IMR-90 (cell line): ENCODE data around the gene STRA6. TPM values are rescaled to one million over a fixed set of nuclear protein-coding genes. Genes with fewer than 3 reads are reported as not detected.

Source experiments
- ATAC-seq: fragments of 200-7000 bp; cut with Tn5 transposase; 2 replicates; pipeline ENCODE4 v1.9.1; 2020; ENCODE audit warnings: low read depth, mild to moderate bottlenecking, moderate library complexity
- BruUV-seq: library from RNA; stranded (reverse); fragments of 400-500 nt; replicated peaks from 2 replicates; lab custom pipeline; 2021; lab: Mats Ljungman, UMichigan
- CTCF ChIA-PET: fragments of 300-600 bp; formaldehyde crosslinking; extraction: SDS; loops from one replicate; lab custom pipeline; 2021; ENCODE audit warnings: antibody characterized with exemption; lab: Yijun Ruan, JAX
- POLR2A ChIA-PET: fragments of 300-600 bp; sonication (Branson Sonifier 250); formaldehyde crosslinking; loops from one replicate; lab custom pipeline; 2022; ENCODE audit warnings: antibody characterized with exemption; ENCODE audit not compliant: unreplicated experiment; lab: Charles Lee
- DNase-seq: peaks from one replicate; pipeline ENCODE4 v3.0.0; 2013
- H2AFZ ChIP-seq: replicated peaks from 2 replicates; pipeline ENCODE3; 2013; ENCODE audit warnings: low read length, mild to moderate bottlenecking; ENCODE audit not compliant: poor library complexity
- H2AK5ac ChIP-seq: 2 replicates; pipeline ENCODE4 v1.6.1; 2013; ENCODE audit warnings: low read depth, low read length, inconsistent platforms
- H2AK9ac ChIP-seq: replicated peaks from 2 replicates; pipeline ENCODE3; 2013; ENCODE audit warnings: mild to moderate bottlenecking, low read depth, low read length, moderate library complexity; ENCODE audit not compliant: poor library complexity
- H2BK120ac ChIP-seq: 2 replicates; pipeline ENCODE4 v1.6.1; 2013; ENCODE audit warnings: low read depth, low read length, inconsistent platforms
- H2BK15ac ChIP-seq: 3 replicates; pipeline ENCODE4 v1.6.1; 2013; ENCODE audit warnings: low read depth, low read length, inconsistent platforms
- H2BK20ac ChIP-seq: 2 replicates; pipeline ENCODE4 v1.6.1; 2013; ENCODE audit warnings: low read depth, mild to moderate bottlenecking, inconsistent platforms, low read length, moderate library complexity
- H2BK5ac ChIP-seq: 2 replicates; pipeline ENCODE4 v1.6.1; 2013; ENCODE audit warnings: mild to moderate bottlenecking, low read depth, low read length, inconsistent platforms; ENCODE audit not compliant: poor library complexity, severe bottlenecking
- H3K14ac ChIP-seq: replicated peaks from 2 replicates; pipeline ENCODE4 v1.6.1; 2013; ENCODE audit warnings: low read depth, low read length, inconsistent platforms
- H3K18ac ChIP-seq: 2 replicates; pipeline ENCODE4 v1.6.1; 2013; ENCODE audit warnings: low read depth, low read length, control low read depth
- H3K23ac ChIP-seq: 2 replicates; pipeline ENCODE4 v1.6.1; 2013; ENCODE audit warnings: low read depth, low read length, inconsistent platforms
- H3K27ac ChIP-seq: 2 replicates; pipeline ENCODE4 v1.5.1; 2013; ENCODE audit warnings: mild to moderate bottlenecking, control low read depth, low read length; ENCODE audit not compliant: insufficient read depth
- H3K27me3 ChIP-seq: 2 replicates; pipeline ENCODE4 v1.6.1; 2013; ENCODE audit warnings: low read length; ENCODE audit not compliant: control insufficient read depth, insufficient read depth
- H3K36me3 ChIP-seq: 2 replicates; pipeline ENCODE4 v1.6.1; 2013; ENCODE audit warnings: low read length, mixed read lengths; ENCODE audit not compliant: control insufficient read depth, insufficient read depth
- H3K4ac ChIP-seq: 2 replicates; pipeline ENCODE4 v1.6.1; 2013; ENCODE audit warnings: low read depth, low read length, inconsistent platforms
- H3K4me1 ChIP-seq: 2 replicates; pipeline ENCODE4 v1.6.1; 2013; ENCODE audit warnings: low read length, mixed read lengths; ENCODE audit not compliant: control insufficient read depth, insufficient read depth
- H3K4me2 ChIP-seq: 2 replicates; pipeline ENCODE4 v1.6.1; 2013; ENCODE audit warnings: low read depth, mild to moderate bottlenecking, control low read depth, low read length, moderate library complexity
- H3K4me3 ChIP-seq: 2 replicates; pipeline ENCODE4 v1.5.1; 2013; ENCODE audit warnings: low read depth, mild to moderate bottlenecking, control low read depth, low read length, moderate library complexity; ENCODE audit not compliant: insufficient read depth
- H3K56ac ChIP-seq: 2 replicates; pipeline ENCODE4 v1.6.1; 2013; ENCODE audit warnings: low read length, inconsistent platforms; ENCODE audit not compliant: insufficient read depth; ENCODE audit errors: extremely low read depth
- H3K79me1 ChIP-seq, 2 experiments: 2 replicates each; pipeline ENCODE4 v1.6.1; 2013; ENCODE audit warnings: low read length in 2 of 2, inconsistent platforms in 1 of 2, low read depth in 1 of 2
- H3K9ac ChIP-seq: 2 replicates; pipeline ENCODE4 v1.6.1; 2013; ENCODE audit warnings: low read depth, low read length, control low read depth
- H3K9me1 ChIP-seq: 2 replicates; pipeline ENCODE4 v1.6.1; 2013; ENCODE audit warnings: low read length, inconsistent platforms; ENCODE audit not compliant: insufficient read depth
- H3K9me3 ChIP-seq: 2 replicates; pipeline ENCODE4 v1.6.1; 2013; ENCODE audit warnings: low read length; ENCODE audit not compliant: control insufficient read depth, insufficient read depth
- H4K20me1 ChIP-seq: 2 replicates; pipeline ENCODE4 v1.6.1; 2013; ENCODE audit warnings: low read length, inconsistent platforms; ENCODE audit not compliant: insufficient read depth
- H4K5ac ChIP-seq: 2 replicates; pipeline ENCODE4 v1.6.1; 2013; ENCODE audit warnings: mild to moderate bottlenecking, low read depth, low read length, control low read depth
- H4K8ac ChIP-seq, 2 experiments: 2 replicates each; pipeline ENCODE4 v1.6.1; 2013; ENCODE audit warnings: low read depth in 2 of 2, low read length in 2 of 2, control low read depth in 1 of 2, inconsistent platforms in 1 of 2
- H4K91ac ChIP-seq: 2 replicates; pipeline ENCODE4 v1.6.1; 2013; ENCODE audit warnings: low read depth, low read length, inconsistent platforms; ENCODE audit not compliant: insufficient read depth
- BHLHE40 ChIP-seq: fragments of 150-350 bp; IDR thresholded peaks from 2 replicates; pipeline ENCODE4 v1.6.1; 2016; ENCODE audit warnings: mild to moderate bottlenecking, low read depth, low read length
- RFX5 ChIP-seq: IDR thresholded peaks from 2 replicates; pipeline ENCODE4 v1.8.0; 2012; ENCODE audit warnings: low read depth, mild to moderate bottlenecking, low read length, moderate library complexity
- WGBS, 2 experiments: methylation state at CpG; one replicate each; pipeline versions ENCODE4 v1.1.5 to v1.1.7; 2013; ENCODE audit warnings: missing lambda C conversion rate in 2 of 2; ENCODE audit not compliant: insufficient read length in 1 of 2; ENCODE audit errors: extremely low coverage in 2 of 2; 5-methylcytosine and 5-hydroxymethylcytosine counted together
- dilution Hi-C: fragments of 300-500 bp; cut with HindIII; formaldehyde crosslinking; loops from one replicate; pipeline ENCODE4 v1.14.3; 2018; ENCODE audit warnings: low sequenced_read_pairs; ENCODE audit not compliant: unreplicated experiment
- in situ Hi-C: fragments of 300-500 bp; cut with MboI; formaldehyde crosslinking; loops from 3 replicates; pipeline ENCODE4 v1.14.3; 2019; ENCODE audit warnings: low sequenced_read_pairs, inconsistent platforms, mixed read lengths
- intact Hi-C: fragments of 100-400 bp; cut with micrococcal nuclease; formaldehyde crosslinking; loops from 2 replicates; pipeline ENCODE4 v1.10.0; 2022
- polyA plus RNA-seq, 3 experiments: library from polyadenylated mRNA; depleted of rRNA; stranded (reverse); fragments of >200 nt; gene quantifications; 2 replicates each; pipeline ENCODE4 v1.2.3, GENCODE V29; 2012; ENCODE audit warnings: low replicate concordance in 1 of 3
- total RNA-seq: library from RNA; depleted of rRNA; stranded (reverse); fragments of >200 nt; gene quantifications from 2 replicates; pipeline ENCODE4 v1.2.3, GENCODE V29; 2012

Gene STRA6
- total and polyA plus RNA-seq, 2 of the 4 experiments (the other 2 are of a cell fraction), result 0.17 TPM; not detected in 1

- TF ChIP-seq BHLHE40 (no peak), RFX5 (no peak)
- Histone ChIP-seq H4K20me1 (no peaks in the 10 kb centered on the region), H3K4me1 (peaks cover 17% of the 10 kb centered on the region), H3K23ac (no peak overlapping the region), H3K79me1 (no peaks in the 10 kb centered on the region), H2AK5ac (no peak overlapping the region), H3K14ac (no peak overlapping the region), H3K4me2 (no peak overlapping the region), H3K27me3 (peaks cover 13% of the 10 kb centered on the region), H2AFZ (no peak overlapping the region), H3K36me3 (no peaks in the 10 kb centered on the region), H2BK20ac (no peak overlapping the region), H2BK5ac (no peak overlapping the region), H2BK15ac (no peak overlapping the region), H4K8ac (no peak overlapping the region), H3K18ac (no peak overlapping the region), H4K5ac (no peak overlapping the region), H3K56ac (no peak overlapping the region), H3K4me3 (no peak overlapping the region), H3K9ac (no peak overlapping the region), H3K27ac (no peak overlapping the region), H3K9me3 (no peaks in the 10 kb centered on the region), H2AK9ac (no peak overlapping the region), H2BK120ac (no peak overlapping the region), H3K9me1 (no peaks in the 10 kb centered on the region), H4K91ac (no peak overlapping the region), H3K4ac (no peak overlapping the region)
- DNase-seq (no peak), ATAC-seq (no peak)
- in situ Hi-C loops, result no loop called here
- WGBS, 2 experiments, result 100% methylated on average over 1 of the region's 1 CpG; no CpG with 5 or more reads in 1 of the 2 experiments
- no TSS peak for BruUV-seq
- dilution Hi-C loops, result no loop called here
- ChIA-PET CTCF (no interaction called here), POLR2A (no interaction called here)
- intact Hi-C loops, result no loop called here
Measured at GRCh38 chr15:74211656-74212055, 9.1 kb upstream of the STRA6 start.
